Central memory CD8-positive, alpha-beta T cell (primary cell): ENCODE measurements around the gene SMARCE1.
A peak's percentile ranks its signal among the peaks of the same experiment; 100 is the strongest.

ENCODE experiments used
- ATAC-seq: fragments of 150-1000 bp; cut with Tn5 transposase; replicated peaks from 2 replicates; pipeline ENCODE4 v1.10.0; 2022; ENCODE audit warnings: mild to moderate bottlenecking, moderate FRiP score, moderate number of reproducible peaks; ENCODE audit not compliant: poor library complexity, severe bottlenecking; ENCODE audit errors: extremely low read depth
- DNase-seq, 2 donors: peaks; one replicate each; pipeline ENCODE4 v3.0.0; 2021; ENCODE audit warnings: low spot score in 2 of 2
- H3K27ac Mint-ChIP-seq: one replicate; pipeline ENCODE4 v1.8.0; 2022; ENCODE audit warnings: low read depth, mild to moderate bottlenecking, moderate library complexity, mixed read lengths
- H3K27me3 Mint-ChIP-seq: one replicate; pipeline ENCODE4 v1.8.0; 2022; ENCODE audit warnings: mixed read lengths
- H3K36me3 Mint-ChIP-seq: one replicate; pipeline ENCODE4 v1.8.0; 2022; ENCODE audit warnings: mild to moderate bottlenecking, moderate library complexity, mixed read lengths; ENCODE audit not compliant: insufficient read depth
- H3K4me1 Mint-ChIP-seq: one replicate; pipeline ENCODE4 v1.8.0; 2022; ENCODE audit warnings: mixed read lengths
- H3K4me3 Mint-ChIP-seq: one replicate; pipeline ENCODE4 v1.8.0; 2022; ENCODE audit warnings: mild to moderate bottlenecking, moderate library complexity, mixed read lengths
- H3K9me3 Mint-ChIP-seq: one replicate; pipeline ENCODE4 v1.8.0; 2022; ENCODE audit warnings: mixed read lengths

Gene SMARCE1

GRCh38 chr17:40632216-40632615 is 15.4 kb downstream of the SMARCE1 start:
- Mint-ChIP-seq H3K27ac (no peak overlapping the region), H3K4me1 (peaks cover 8% of the 10 kb centered on the region)

GRCh38 chr17:40629842-40630241 is 17.8 kb downstream of the SMARCE1 start:
- no peak overlapping the region for H3K4me3 Mint-ChIP-seq
- H3K27me3 Mint-ChIP-seq: no peaks in the 10 kb centered on the region
- H3K4me1 Mint-ChIP-seq: peaks cover 5% of the 10 kb centered on the region
- peaks cover 55% of the 10 kb centered on the region for H3K36me3 Mint-ChIP-seq
- H3K9me3 Mint-ChIP-seq: no peaks in the 10 kb centered on the region
- no peak for ATAC-seq
- no peak for DNase-seq
- no peak overlapping the region for H3K27ac Mint-ChIP-seq

More at GRCh38 chr17:40632216-40632615, 15.4 kb downstream of the SMARCE1 start:
- Mint-ChIP-seq H3K9me3 (no peaks in the 10 kb centered on the region), H3K4me3 (no peak overlapping the region), H3K36me3 (peaks cover 69% of the 10 kb centered on the region), H3K27me3 (no peaks in the 10 kb centered on the region)
- DNase-seq: no peak
- no peak for ATAC-seq

DNA sequence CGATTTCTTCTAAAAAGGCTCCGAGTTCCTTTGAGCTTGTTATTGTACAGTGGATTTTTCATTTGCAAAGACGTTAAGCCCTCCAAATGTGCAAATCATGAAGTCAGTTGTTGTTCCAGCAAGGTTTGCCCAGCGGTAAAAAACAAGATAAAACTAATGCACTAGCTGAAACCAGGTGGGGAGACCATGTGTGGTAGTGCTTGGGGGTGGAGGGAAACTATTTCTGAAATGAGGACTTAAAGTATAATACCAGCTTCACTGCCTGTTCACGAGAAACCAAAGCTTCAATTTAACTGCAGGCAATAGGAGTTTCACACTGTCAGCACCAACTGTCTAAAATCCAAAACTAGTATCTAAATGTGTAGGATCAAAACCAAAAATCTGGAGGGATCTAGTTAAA is 22.3 kb downstream of the SMARCE1 start:
- Mint-ChIP-seq H3K4me3 (no peak overlapping the region), H3K4me1 (peaks cover 16% of the 10 kb centered on the region), H3K9me3 (no peaks in the 10 kb centered on the region), H3K27me3 (no peaks in the 10 kb centered on the region), H3K27ac (no peak overlapping the region), H3K36me3 (peaks cover 21% of the 10 kb centered on the region)
- no peak for DNase-seq
- ATAC-seq: no peak

DNA sequence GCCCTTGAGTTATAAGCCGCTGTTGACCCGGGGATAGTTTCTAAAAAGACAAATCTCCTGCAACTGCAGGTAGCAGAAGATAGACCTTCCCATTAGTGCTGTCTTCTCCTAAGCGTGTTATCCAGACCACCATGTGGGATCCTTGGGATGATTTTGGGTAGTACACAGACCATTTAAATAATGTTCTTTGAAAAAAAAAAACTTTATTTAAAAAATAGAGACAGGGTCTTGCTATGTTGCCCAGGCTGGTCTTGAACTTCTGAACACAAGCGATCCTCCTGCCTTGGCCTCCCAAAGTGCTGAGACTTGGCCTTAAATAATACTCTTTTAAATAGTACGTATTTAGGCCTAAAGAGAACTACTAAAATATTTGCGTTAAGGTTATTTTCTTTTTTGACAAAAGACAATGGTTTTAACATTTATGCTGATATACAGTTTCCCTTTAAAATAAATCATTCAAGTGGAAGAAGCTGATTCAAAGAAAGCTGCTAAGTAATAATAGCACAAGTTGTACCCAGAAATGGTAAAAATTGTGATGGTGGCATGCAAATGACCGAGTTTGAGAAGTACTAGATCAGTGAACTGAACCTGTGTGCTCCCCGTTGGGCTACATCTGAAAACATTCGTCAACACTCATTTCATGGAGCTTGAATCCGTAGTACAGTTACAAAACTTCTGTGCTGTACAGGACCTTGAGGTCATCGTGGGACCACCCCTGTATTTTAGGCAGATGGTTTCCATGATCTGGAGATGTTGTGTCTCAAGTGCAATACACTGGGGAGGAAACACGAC is 24.0 kb downstream of the SMARCE1 start:
- Mint-ChIP-seq H3K4me3 (no peak overlapping the region), H3K4me1 (peaks cover 23% of the 10 kb centered on the region), H3K27me3 (no peaks in the 10 kb centered on the region), H3K36me3 (peaks cover 16% of the 10 kb centered on the region), H3K27ac (no peak overlapping the region), H3K9me3 (no peaks in the 10 kb centered on the region)
- DNase-seq (no peak), ATAC-seq (no peak)

- peaks cover 9% of the 10 kb centered on the region for H3K36me3 Mint-ChIP-seq
- H3K4me3 Mint-ChIP-seq: peak overlapping the region; percentile 61
- no peak for DNase-seq
- peaks cover 23% of the 10 kb centered on the region for H3K4me1 Mint-ChIP-seq
- H3K9me3 Mint-ChIP-seq: no peaks in the 10 kb centered on the region
- H3K27ac Mint-ChIP-seq: peak overlapping the region; percentile 77
- ATAC-seq: peak; percentile 84
- H3K27me3 Mint-ChIP-seq: no peaks in the 10 kb centered on the region
Measured at GRCh38 chr17:40622509-40622928, 25.1 kb downstream of the SMARCE1 start.

GRCh38 chr17:40621578-40621977 is 26.0 kb downstream of the SMARCE1 start:
- Mint-ChIP-seq H3K27ac (no peak overlapping the region), H3K9me3 (no peaks in the 10 kb centered on the region), H3K36me3 (peaks cover 8% of the 10 kb centered on the region), H3K4me1 (peaks cover 28% of the 10 kb centered on the region), H3K27me3 (no peaks in the 10 kb centered on the region), H3K4me3 (no peak overlapping the region)
- DNase-seq (no peak), ATAC-seq (no peak)

DNA sequence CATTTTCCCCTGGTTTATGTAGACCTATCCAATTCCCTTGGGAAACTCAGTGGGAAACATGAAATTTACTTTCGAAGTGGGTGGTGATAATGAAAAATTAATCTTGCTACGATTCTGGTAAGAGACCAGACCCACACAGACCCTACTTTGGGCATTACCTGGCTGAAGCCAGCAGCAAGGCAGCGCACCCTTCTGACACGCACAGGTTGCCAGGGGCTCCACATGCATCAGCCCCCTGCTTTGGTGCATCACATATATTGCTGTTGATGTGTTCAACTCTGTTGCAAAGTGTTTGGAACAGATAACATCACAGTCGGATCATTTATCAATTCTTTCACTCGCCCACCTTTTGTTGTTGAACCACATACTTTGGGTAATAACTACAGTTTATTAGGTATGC is 26.6 kb downstream of the SMARCE1 start:
- peaks cover 29% of the 10 kb centered on the region for H3K4me1 Mint-ChIP-seq
- no peaks in the 10 kb centered on the region for H3K9me3 Mint-ChIP-seq
- H3K27ac Mint-ChIP-seq: no peak overlapping the region
- peaks cover 6% of the 10 kb centered on the region for H3K36me3 Mint-ChIP-seq
- no peaks in the 10 kb centered on the region for H3K27me3 Mint-ChIP-seq
- no peak overlapping the region for H3K4me3 Mint-ChIP-seq
- no peak for DNase-seq
- ATAC-seq: no peak

GRCh38 chr17:40618754-40619625 is 28.6 kb downstream of the SMARCE1 start:
- no peaks in the 10 kb centered on the region for H3K27me3 Mint-ChIP-seq
- DNase-seq: no peak
- H3K4me1 Mint-ChIP-seq: peaks cover 41% of the 10 kb centered on the region
- peaks cover 4% of the 10 kb centered on the region for H3K36me3 Mint-ChIP-seq
- no peak for ATAC-seq
- H3K4me3 Mint-ChIP-seq: peak overlapping the region; percentile 72
- H3K9me3 Mint-ChIP-seq: no peaks in the 10 kb centered on the region
- no peak overlapping the region for H3K27ac Mint-ChIP-seq

- ATAC-seq: no peak
- H3K4me3 Mint-ChIP-seq: no peak overlapping the region
- DNase-seq: no peak
- H3K9me3 Mint-ChIP-seq: no peaks in the 10 kb centered on the region
- H3K36me3 Mint-ChIP-seq: peaks cover 10% of the 10 kb centered on the region
- peaks cover 46% of the 10 kb centered on the region for H3K4me1 Mint-ChIP-seq
- no peak overlapping the region for H3K27ac Mint-ChIP-seq
- no peaks in the 10 kb centered on the region for H3K27me3 Mint-ChIP-seq
Measured at GRCh38 chr17:40617678-40618240, 29.9 kb downstream of the SMARCE1 start.

- Mint-ChIP-seq H3K4me1 (peaks cover 44% of the 10 kb centered on the region), H3K36me3 (peaks cover 12% of the 10 kb centered on the region), H3K4me3 (no peak overlapping the region), H3K27me3 (no peaks in the 10 kb centered on the region), H3K27ac (peak overlapping the region; percentile 63), H3K9me3 (no peaks in the 10 kb centered on the region)
- DNase-seq: no peak
- no peak for ATAC-seq
Measured at GRCh38 chr17:40616592-40616991, 31.0 kb downstream of the SMARCE1 start.

GRCh38 chr17:40615841-40616476 is 31.7 kb downstream of the SMARCE1 start:
- Mint-ChIP-seq H3K36me3 (peaks cover 12% of the 10 kb centered on the region), H3K27ac (peak overlapping the region; percentile 70), H3K4me3 (no peak overlapping the region), H3K27me3 (no peaks in the 10 kb centered on the region), H3K9me3 (no peaks in the 10 kb centered on the region), H3K4me1 (peaks cover 51% of the 10 kb centered on the region)
- no peak for DNase-seq
- ATAC-seq: no peak

- no peaks in the 10 kb centered on the region for H3K27me3 Mint-ChIP-seq
- H3K27ac Mint-ChIP-seq: peak overlapping the region; percentile 70
- ATAC-seq: no peak
- H3K4me1 Mint-ChIP-seq: peaks cover 55% of the 10 kb centered on the region
- H3K36me3 Mint-ChIP-seq: peaks cover 12% of the 10 kb centered on the region
- H3K4me3 Mint-ChIP-seq: peak overlapping the region; percentile 40
- no peaks in the 10 kb centered on the region for H3K9me3 Mint-ChIP-seq
- DNase-seq: no peak
Measured at GRCh38 chr17:40615068-40615840, 32.4 kb downstream of the SMARCE1 start.
